ENCODE results near the gene CES2. TPM values are rescaled to one million over a fixed set of nuclear protein-coding genes. Genes with fewer than 3 reads are reported as not detected.
A peak's percentile ranks its signal among the peaks of the same experiment; 100 is the strongest.
"Not testable (repeated sequence)": the region's sequence is repeated elsewhere in the genome, so short reads cannot be mapped to it uniquely, and the experiment has no call there.

The CES2 gene
- total and polyA plus RNA-seq, 5 donors: 32.4 to 47.6 (median 39.0) TPM

- ATAC-seq (no peak), DNase-seq (no peak)
- H3K4me1 ChIP-seq (ENCODE audit: control insufficient read depth, insufficient read depth, low read length): no peaks in the 10 kb centered on the region
- H3K27ac ChIP-seq (ENCODE audit: low read length): no peak overlapping the region
- H3K4me3 ChIP-seq (ENCODE audit: low read length): no peak overlapping the region
- intact Hi-C loops (cut with DNase I): no loop called here
- 95% methylated on average over 6 of the region's 6 CpGs for WGBS
- H3K27me3 ChIP-seq (ENCODE audit: control insufficient read depth, insufficient read depth): no peaks in the 10 kb centered on the region
- H3K9me3 ChIP-seq (ENCODE audit: control insufficient read depth, low read length): no peaks in the 10 kb centered on the region
Observed at GRCh38 chr16:66986559-66986958, 51.2 kb downstream of the CES2 start.

DNA sequence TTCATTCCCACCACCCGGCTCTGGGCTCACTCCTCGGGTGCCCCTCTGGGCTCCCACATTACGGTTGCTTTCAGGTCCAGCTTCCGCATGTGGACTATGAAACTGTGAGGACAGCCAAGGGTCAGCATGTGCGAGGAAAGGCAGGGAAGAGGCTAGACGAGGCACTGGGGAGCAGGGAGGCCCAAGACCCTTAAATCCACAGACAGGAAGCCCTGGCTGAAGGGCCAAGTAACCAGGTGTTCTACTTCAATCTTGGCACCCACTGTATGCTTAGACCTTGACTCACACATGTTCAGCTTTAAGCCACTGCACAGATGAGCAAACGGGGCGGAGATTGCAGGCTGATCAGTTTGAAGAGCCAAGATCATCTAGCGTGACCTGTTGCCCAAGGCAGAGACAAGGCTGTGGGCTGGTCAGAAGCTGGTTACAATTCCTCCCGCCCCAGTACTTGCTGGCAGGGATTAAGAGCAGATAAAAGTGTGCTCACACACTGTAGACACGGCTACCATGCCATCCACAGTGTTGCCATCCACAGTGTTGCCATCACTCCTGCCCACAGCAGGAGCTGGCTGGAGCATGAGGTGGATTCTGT, 53.0 kb downstream of the CES2 start, which contains the start of gene CES4A:
Gene CES4A, plus strand, starts transcription at position 393 of the 592 bp plus-strand sequence. Its CDS starts 184 bp downstream, at position 577.
- ATAC-seq: peak in 1 of 2 donors; percentile 29

GRCh38 chr16:66991545-66992077, 56.3 kb downstream of the CES2 start:
- DNase-seq: no peak
- WGBS: 86% methylated on average over 2 of the region's 2 CpGs
- Histone ChIP-seq H3K27me3 (ENCODE audit: control insufficient read depth, insufficient read depth) (no peaks in the 10 kb centered on the region), H3K27ac (ENCODE audit: low read length) (no peak overlapping the region), H3K4me3 (ENCODE audit: low read length) (no peak overlapping the region), H3K4me1 (ENCODE audit: control insufficient read depth, insufficient read depth, low read length) (no peaks in the 10 kb centered on the region), H3K9me3 (ENCODE audit: control insufficient read depth, low read length) (no peaks in the 10 kb centered on the region)
- intact Hi-C loops (cut with DNase I): no loop called here
- ATAC-seq: no peak

More for the DNA sequence above, 53.0 kb downstream of the CES2 start, which contains the start of gene CES4A:
- no peaks in the 10 kb centered on the region for H3K4me1 ChIP-seq (ENCODE audit: control insufficient read depth, insufficient read depth, low read length)
- intact Hi-C loops (cut with DNase I): no loop called here
- WGBS: 71% methylated on average over 11 of the region's 11 CpGs
- H3K27me3 ChIP-seq (ENCODE audit: control insufficient read depth, insufficient read depth): no peaks in the 10 kb centered on the region
- H3K4me3 ChIP-seq (ENCODE audit: low read length): no peak within 1 kb of the TSS
- H3K27ac ChIP-seq (ENCODE audit: low read length): no peak within 1 kb of the TSS
- no peaks in the 10 kb centered on the region for H3K9me3 ChIP-seq (ENCODE audit: control insufficient read depth, low read length)
- DNase-seq: no peak

GRCh38 chr16:66993558-66993957, 58.2 kb downstream of the CES2 start:
- H3K4me1 ChIP-seq (ENCODE audit: control insufficient read depth, insufficient read depth, low read length); H3K27me3 ChIP-seq (ENCODE audit: control insufficient read depth, insufficient read depth); H3K27ac ChIP-seq (ENCODE audit: low read length); H3K4me3 ChIP-seq (ENCODE audit: low read length); intact Hi-C loops (cut with DNase I); ATAC-seq; H3K9me3 ChIP-seq (ENCODE audit: control insufficient read depth, low read length): not testable (repeated sequence)
- peak in 1 of 3 donors; percentile 0 for DNase-seq
- WGBS: 97% methylated on average over 12 of the region's 12 CpGs

Other genes with a start within 250 kb of the CES2 start
- gene CMTM4, start 238.8 kb upstream of the CES2 start, total RNA-seq: 10 to 100 TPM; 13.2 to 15.9 (median 14.6) TPM
- 7.9 TPM for gene CMTM4, start 238.8 kb upstream of the CES2 start, polyA plus RNA-seq
- gene DYNC1LI2, start 183.9 kb upstream of the CES2 start, total RNA-seq: 100 to 1,000 TPM in 1 of 4 donors, 10 to 100 TPM in 3; 73.1 to 110 (median 94.2) TPM
- gene DYNC1LI2, start 183.9 kb upstream of the CES2 start, polyA plus RNA-seq: 42.0 TPM
- under 1 TPM in 1 of 4 donors, not detected in 3; 0.22 TPM for gene TERB1, start 133.9 kb upstream of the CES2 start, total RNA-seq
- gene TERB1, start 133.9 kb upstream of the CES2 start, polyA plus RNA-seq: not detected
- 10 to 100 TPM; 30.9 to 35.6 (median 32.6) TPM for gene NAE1, start 104.5 kb upstream of the CES2 start, total RNA-seq
- 26.2 TPM for gene NAE1, start 104.5 kb upstream of the CES2 start, polyA plus RNA-seq
- not detected for gene CA7, start 91.1 kb upstream of the CES2 start, total RNA-seq
- gene CA7, start 91.1 kb upstream of the CES2 start, polyA plus RNA-seq: not detected
- gene PDP2, start 55.0 kb upstream of the CES2 start, total RNA-seq: 1 to 10 TPM; 3.8 to 4.4 (median 4.1) TPM
- 2.1 TPM for gene PDP2, start 55.0 kb upstream of the CES2 start, polyA plus RNA-seq
- under 1 TPM; 0.38 to 0.97 (median 0.65) TPM for gene CDH16, start 16.6 kb upstream of the CES2 start, total RNA-seq
- 0.50 TPM for gene CDH16, start 16.6 kb upstream of the CES2 start, polyA plus RNA-seq
- gene RRAD, start 10.0 kb upstream of the CES2 start, total RNA-seq: 100 to 1,000 TPM; 135 to 299 (median 142) TPM
- gene RRAD, start 10.0 kb upstream of the CES2 start, polyA plus RNA-seq: 375 TPM
- 100 to 1,000 TPM in 2 of 4 donors, 10 to 100 TPM in 2; 82.8 to 104 (median 100) TPM for gene CIAO2B, start 1.1 kb upstream of the CES2 start, total RNA-seq
- 239 TPM for gene CIAO2B, start 1.1 kb upstream of the CES2 start, polyA plus RNA-seq
- gene CES3, start 25.8 kb downstream of the CES2 start, total RNA-seq: 1 to 10 TPM in 2 of 4 donors, under 1 TPM in 2; 0.88 to 1.3 (median 0.98) TPM
- 0.48 TPM for gene CES3, start 25.8 kb downstream of the CES2 start, polyA plus RNA-seq
- gene CES4A, start 53.1 kb downstream of the CES2 start, total RNA-seq: 10 to 100 TPM; 11.1 to 21.5 (median 12.1) TPM
- 10.3 TPM for gene CES4A, start 53.1 kb downstream of the CES2 start, polyA plus RNA-seq
- gene CBFB, start 93.6 kb downstream of the CES2 start, total RNA-seq: 10 to 100 TPM; 23.7 to 39.3 (median 29.6) TPM
- 15.7 TPM for gene CBFB, start 93.6 kb downstream of the CES2 start, polyA plus RNA-seq
- gene PHAF1, start 174.4 kb downstream of the CES2 start, total RNA-seq: 10 to 100 TPM; 11.4 to 11.8 (median 11.6) TPM
- gene PHAF1, start 174.4 kb downstream of the CES2 start, polyA plus RNA-seq: 7.1 TPM
- gene B3GNT9, start 215.5 kb downstream of the CES2 start, total RNA-seq: 10 to 100 TPM; 17.0 to 19.8 (median 18.7) TPM
- 11.7 TPM for gene B3GNT9, start 215.5 kb downstream of the CES2 start, polyA plus RNA-seq
- 10 to 100 TPM in 2 of 4 donors, 1 to 10 TPM in 2; 9.0 to 11.1 (median 9.8) TPM for gene TRADD, start 224.4 kb downstream of the CES2 start, total RNA-seq
- 8.7 TPM for gene TRADD, start 224.4 kb downstream of the CES2 start, polyA plus RNA-seq
- gene FBXL8, start 224.4 kb downstream of the CES2 start, total RNA-seq: 10 to 100 TPM in 2 of 4 donors, 1 to 10 TPM in 2; 7.7 to 13.9 (median 9.9) TPM
- gene FBXL8, start 224.4 kb downstream of the CES2 start, polyA plus RNA-seq: 9.8 TPM
- gene HSF4, start 229.2 kb downstream of the CES2 start, total RNA-seq: 10 to 100 TPM; 29.7 to 92.2 (median 60.3) TPM
- 36.6 TPM for gene HSF4, start 229.2 kb downstream of the CES2 start, polyA plus RNA-seq
- gene NOL3, start 235.0 kb downstream of the CES2 start, total RNA-seq: 100 to 1,000 TPM in 3 of 4 donors, 10 to 100 TPM in 1; 67.5 to 125 (median 107) TPM
- gene NOL3, start 235.0 kb downstream of the CES2 start, polyA plus RNA-seq: 133 TPM
- gene MATCAP1, start 248.4 kb downstream of the CES2 start, total RNA-seq: 10 to 100 TPM; 16.2 to 22.9 (median 17.2) TPM
- gene MATCAP1, start 248.4 kb downstream of the CES2 start, polyA plus RNA-seq: 14.8 TPM

Data from right cardiac atrium (tissue), 5 donors.